NCI-H146 (cell line): ENCODE measurements around the gene SLC24A3.
A peak's percentile ranks its signal among the peaks of the same experiment; 100 is the strongest.

Experiments used
- DNase-seq: peaks from one replicate; lab custom pipeline; 2025; lab: John Stamatoyannopoulos, UW

The SLC24A3 gene

GRCh38 chr20:19271879-19272651 lies 59.6 kb downstream of the SLC24A3 start:
- no peak for DNase-seq

- DNase-seq = no peak
These were observed 60.7 kb downstream of the SLC24A3 start for GRCh38 chr20:19272976-19273654.

GRCh38 chr20:19274001-19274400 lies 61.6 kb downstream of the SLC24A3 start:
- no peak for DNase-seq

GRCh38 chr20:19274412-19275015 lies 62.1 kb downstream of the SLC24A3 start:
- peak; percentile 5 for DNase-seq

GRCh38 chr20:19275038-19275629 lies 62.7 kb downstream of the SLC24A3 start:
- no peak for DNase-seq

- DNase-seq = no peak
These were observed 63.2 kb downstream of the SLC24A3 start for GRCh38 chr20:19275630-19276071.

- no peak for DNase-seq
These were observed 64.9 kb downstream of the SLC24A3 start for GRCh38 chr20:19277381-19277780.

- no peak for DNase-seq
These were observed 71.1 kb downstream of the SLC24A3 start for GRCh38 chr20:19283490-19284025.

- DNase-seq = no peak
These were observed 72.1 kb downstream of the SLC24A3 start for GRCh38 chr20:19284400-19285178.

GRCh38 chr20:19285436-19285835 lies 73.0 kb downstream of the SLC24A3 start:
- DNase-seq = no peak

- DNase-seq = no peak
These were observed 75.6 kb downstream of the SLC24A3 start for GRCh38 chr20:19288061-19288460.

GRCh38 chr20:19288636-19289035 lies 76.2 kb downstream of the SLC24A3 start:
- DNase-seq = no peak

GRCh38 chr20:19289451-19289850 lies 77.0 kb downstream of the SLC24A3 start:
- DNase-seq = no peak

- no peak for DNase-seq
These were observed 78.8 kb downstream of the SLC24A3 start for GRCh38 chr20:19291024-19291817.

GRCh38 chr20:19291818-19292132 lies 79.3 kb downstream of the SLC24A3 start:
- DNase-seq = no peak

- DNase-seq = no peak
These were observed 79.8 kb downstream of the SLC24A3 start for GRCh38 chr20:19292254-19292653.

GRCh38 chr20:19295076-19295475 lies 82.6 kb downstream of the SLC24A3 start:
- no peak for DNase-seq

GRCh38 chr20:19298652-19299051 lies 86.2 kb downstream of the SLC24A3 start:
- no peak for DNase-seq

GRCh38 chr20:19300395-19300794 lies 88.0 kb downstream of the SLC24A3 start:
- no peak for DNase-seq

- DNase-seq = no peak
These were observed 88.7 kb downstream of the SLC24A3 start for GRCh38 chr20:19301142-19301541.

GRCh38 chr20:19301843-19302242 lies 89.4 kb downstream of the SLC24A3 start:
- no peak for DNase-seq
